A673 (cell line): ENCODE results near the gene L1TD1.
"Not testable (repeated sequence)": the region's sequence is repeated elsewhere in the genome, so short reads cannot be mapped to it uniquely, and the experiment has no call there.

Experiments used
- EZH2 ChIP-seq: fragments of 200-600 bp; sonication (generic); IDR thresholded peaks from 2 replicates; pipeline ENCODE4 v1.6.1; 2017; ENCODE audit warnings: borderline replicate concordance, low read depth, mild to moderate bottlenecking, mixed read lengths, antibody characterized with exemption, low read length; ENCODE audit not compliant: poor library complexity, severe bottlenecking
- TF ChIP-seq, protein P1 (sequence below): fragments of 300-800, 200-600 bp; sonication (generic); conservative IDR thresholded peaks from 2 replicates; pipeline ENCODE4 v1.5.1; 2017; ENCODE audit warnings: low read depth, mild to moderate bottlenecking, antibody characterized with exemption, low read length, moderate library complexity, mixed read lengths

DNA sequence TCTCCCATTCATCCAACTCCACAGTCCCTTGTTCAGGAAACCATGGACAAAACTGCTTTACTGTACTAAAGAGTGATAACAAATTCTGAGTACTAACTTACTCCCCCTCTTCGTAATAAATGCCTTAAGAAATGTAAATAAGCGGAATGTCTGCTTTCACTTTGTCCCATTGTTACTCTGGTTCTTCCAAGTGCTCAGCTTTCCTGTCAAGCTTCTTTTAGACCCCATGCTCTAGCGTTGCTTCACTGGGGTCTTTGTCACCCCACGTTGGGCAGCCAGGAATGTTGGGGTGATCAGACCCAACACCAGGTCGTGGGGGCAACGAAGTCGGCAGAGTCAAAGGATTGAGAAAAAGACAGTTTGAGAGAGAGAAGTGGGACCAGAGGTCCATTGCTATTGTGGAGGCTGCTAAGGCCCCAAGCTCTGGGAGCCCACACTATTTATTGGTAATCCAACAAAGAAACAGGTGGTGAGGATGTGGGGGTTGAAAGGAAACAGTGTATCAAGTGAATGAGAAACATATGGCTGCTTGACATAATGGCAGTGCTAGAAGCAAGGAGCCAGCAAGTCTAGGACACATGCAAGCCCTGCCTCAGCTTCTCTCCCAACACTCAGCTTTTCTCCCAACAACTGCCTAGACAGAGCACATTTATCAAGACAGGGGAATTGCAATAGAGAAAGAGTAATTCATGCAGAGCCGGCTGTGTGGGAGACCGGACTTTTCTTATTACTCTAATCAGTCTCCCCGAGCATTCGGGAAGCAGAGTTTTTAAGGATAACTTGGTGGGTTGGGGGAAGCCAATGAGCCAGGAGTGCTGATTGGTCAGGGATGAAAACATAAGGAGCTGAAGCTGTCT is 11.3 kb upstream of the L1TD1 start:
- TF ChIP-seq, protein P1, sequence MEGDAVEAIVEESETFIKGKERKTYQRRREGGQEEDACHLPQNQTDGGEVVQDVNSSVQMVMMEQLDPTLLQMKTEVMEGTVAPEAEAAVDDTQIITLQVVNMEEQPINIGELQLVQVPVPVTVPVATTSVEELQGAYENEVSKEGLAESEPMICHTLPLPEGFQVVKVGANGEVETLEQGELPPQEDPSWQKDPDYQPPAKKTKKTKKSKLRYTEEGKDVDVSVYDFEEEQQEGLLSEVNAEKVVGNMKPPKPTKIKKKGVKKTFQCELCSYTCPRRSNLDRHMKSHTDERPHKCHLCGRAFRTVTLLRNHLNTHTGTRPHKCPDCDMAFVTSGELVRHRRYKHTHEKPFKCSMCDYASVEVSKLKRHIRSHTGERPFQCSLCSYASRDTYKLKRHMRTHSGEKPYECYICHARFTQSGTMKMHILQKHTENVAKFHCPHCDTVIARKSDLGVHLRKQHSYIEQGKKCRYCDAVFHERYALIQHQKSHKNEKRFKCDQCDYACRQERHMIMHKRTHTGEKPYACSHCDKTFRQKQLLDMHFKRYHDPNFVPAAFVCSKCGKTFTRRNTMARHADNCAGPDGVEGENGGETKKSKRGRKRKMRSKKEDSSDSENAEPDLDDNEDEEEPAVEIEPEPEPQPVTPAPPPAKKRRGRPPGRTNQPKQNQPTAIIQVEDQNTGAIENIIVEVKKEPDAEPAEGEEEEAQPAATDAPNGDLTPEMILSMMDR: not testable (repeated sequence)
- TF ChIP-seq EZH2: not testable (repeated sequence)
